Nephron progenitor cell (in vitro differentiated cells): ENCODE data around the gene UBTF.

Source experiments
- DNase-seq: peaks from one replicate; pipeline ENCODE4 v3.0.0; 2021
- H3K27ac Mint-ChIP-seq: 2 replicates; pipeline ENCODE4 v1.8.0; 2021; ENCODE audit warnings: mild to moderate bottlenecking, moderate library complexity, mixed read lengths
- H3K27me3 Mint-ChIP-seq: 2 replicates; pipeline ENCODE4 v1.8.0; 2021; ENCODE audit warnings: mild to moderate bottlenecking, low read depth, mixed read lengths; ENCODE audit not compliant: poor library complexity
- H3K36me3 Mint-ChIP-seq: 2 replicates; pipeline ENCODE4 v1.8.0; 2021; ENCODE audit warnings: low read depth, mixed read lengths
- H3K4me1 Mint-ChIP-seq: 2 replicates; pipeline ENCODE4 v1.8.0; 2021; ENCODE audit warnings: mixed read lengths
- H3K4me3 Mint-ChIP-seq: 2 replicates; pipeline ENCODE4 v1.8.0; 2021; ENCODE audit warnings: mild to moderate bottlenecking, moderate library complexity, mixed read lengths
- H3K9me3 Mint-ChIP-seq: 2 replicates; pipeline ENCODE4 v1.8.0; 2021; ENCODE audit warnings: mild to moderate bottlenecking, moderate library complexity, mixed read lengths
- CTCF ChIP-seq: fragments of 200-600 bp; sonication (generic); IDR thresholded peaks from 2 replicates; pipeline ENCODE4 v1.5.0; 2021; ENCODE audit warnings: antibody characterized with exemption

UBTF gene

GRCh38 chr17:44209786-44210341 is 9.6 kb downstream of the UBTF start:
- DNase-seq = no peak
- H3K27me3 Mint-ChIP-seq = peaks cover 3% of the 10 kb centered on the region
- H3K27ac Mint-ChIP-seq = no peak overlapping the region
- no peak overlapping the region for H3K4me3 Mint-ChIP-seq
- H3K36me3 Mint-ChIP-seq = peaks cover 35% of the 10 kb centered on the region
- no peaks in the 10 kb centered on the region for H3K9me3 Mint-ChIP-seq
- peaks cover 39% of the 10 kb centered on the region for H3K4me1 Mint-ChIP-seq
- no peak for TF ChIP-seq CTCF

DNA sequence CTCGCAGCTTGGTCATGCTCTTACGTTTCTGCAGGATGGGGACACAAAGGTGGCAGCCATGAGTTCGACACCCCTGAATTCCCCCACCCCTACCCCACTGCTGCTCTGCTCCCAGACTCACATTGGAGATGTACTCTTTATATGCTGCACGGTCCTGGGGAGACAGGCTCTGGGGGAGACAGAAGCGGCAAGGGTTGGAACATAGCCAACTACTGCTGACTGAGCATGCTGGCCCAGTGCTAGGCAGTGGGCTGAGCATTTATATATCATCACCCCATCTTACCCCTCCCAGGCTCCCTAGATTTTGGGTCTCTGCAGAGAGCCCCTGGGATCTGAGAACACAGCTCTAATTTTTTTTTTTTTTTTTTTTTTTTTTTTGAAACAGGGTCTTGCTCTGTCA is 11.7 kb downstream of the UBTF start:
- H3K4me1 Mint-ChIP-seq = peaks cover 31% of the 10 kb centered on the region
- no peak for DNase-seq
- no peak overlapping the region for H3K27ac Mint-ChIP-seq
- no peak for TF ChIP-seq CTCF
- no peaks in the 10 kb centered on the region for H3K9me3 Mint-ChIP-seq
- H3K4me3 Mint-ChIP-seq = no peak overlapping the region
- H3K27me3 Mint-ChIP-seq = peaks cover 3% of the 10 kb centered on the region
- peaks cover 25% of the 10 kb centered on the region for H3K36me3 Mint-ChIP-seq

- peak overlapping the region; percentile 57 for H3K27ac Mint-ChIP-seq
- DNase-seq = no peak
- no peaks in the 10 kb centered on the region for H3K9me3 Mint-ChIP-seq
- TF ChIP-seq CTCF = no peak
- H3K36me3 Mint-ChIP-seq = peaks cover 25% of the 10 kb centered on the region
- H3K4me1 Mint-ChIP-seq = peaks cover 32% of the 10 kb centered on the region
- no peak overlapping the region for H3K4me3 Mint-ChIP-seq
- peaks cover 3% of the 10 kb centered on the region for H3K27me3 Mint-ChIP-seq
Measured at GRCh38 chr17:44207319-44207718, 12.2 kb downstream of the UBTF start.

DNA sequence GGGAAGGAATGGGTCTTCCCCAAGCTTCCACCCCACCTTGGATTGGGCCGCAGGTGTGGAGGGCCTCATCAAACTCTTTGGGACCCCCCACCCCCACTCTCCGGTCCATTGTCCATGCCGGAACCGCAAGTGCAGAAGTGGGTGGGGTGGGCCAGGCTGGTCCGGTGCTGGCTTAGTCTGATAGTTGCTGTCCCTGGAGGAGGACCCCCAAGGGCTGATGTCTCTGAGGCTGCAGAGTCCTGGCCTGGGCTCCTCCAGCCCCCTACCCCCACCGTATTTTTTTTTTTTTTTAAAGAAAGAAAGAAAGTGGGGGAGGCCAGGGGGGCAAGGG is 12.7 kb downstream of the UBTF start:
- Mint-ChIP-seq H3K4me1 (peaks cover 27% of the 10 kb centered on the region), H3K27me3 (peaks cover 3% of the 10 kb centered on the region), H3K9me3 (no peaks in the 10 kb centered on the region), H3K27ac (no peak overlapping the region), H3K36me3 (peaks cover 25% of the 10 kb centered on the region), H3K4me3 (no peak overlapping the region)
- no peak for DNase-seq
- TF ChIP-seq CTCF = no peak

- no peak for DNase-seq
- H3K4me1 Mint-ChIP-seq = peaks cover 25% of the 10 kb centered on the region
- H3K4me3 Mint-ChIP-seq = no peak overlapping the region
- peaks cover 25% of the 10 kb centered on the region for H3K36me3 Mint-ChIP-seq
- no peaks in the 10 kb centered on the region for H3K9me3 Mint-ChIP-seq
- H3K27me3 Mint-ChIP-seq = peaks cover 3% of the 10 kb centered on the region
- TF ChIP-seq CTCF = no peak
- H3K27ac Mint-ChIP-seq = peak overlapping the region; percentile 93
Measured at GRCh38 chr17:44205962-44206824, 13.3 kb downstream of the UBTF start.

DNA sequence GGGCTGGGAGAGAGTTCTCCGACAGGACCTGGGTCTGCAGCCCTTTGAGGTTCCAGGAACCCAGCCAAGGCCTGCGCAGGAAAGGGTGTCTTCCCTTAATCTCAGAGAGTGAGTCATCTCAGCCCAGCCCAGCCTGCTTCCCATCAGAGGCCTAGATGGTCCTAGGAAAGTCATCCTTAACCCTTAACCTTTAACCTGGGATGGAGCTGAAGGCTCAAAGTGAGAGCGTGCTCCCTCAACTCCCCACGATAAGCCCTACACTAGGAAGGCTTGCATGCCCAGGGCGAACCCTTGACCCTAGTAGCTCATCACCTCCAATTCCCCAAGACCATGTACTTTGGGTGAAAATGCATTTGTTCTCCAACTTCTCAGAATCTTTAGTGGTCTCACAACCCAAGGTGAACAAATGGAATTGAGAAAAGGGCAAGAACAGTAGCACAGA is 15.0 kb downstream of the UBTF start:
- no peak for TF ChIP-seq CTCF
- Mint-ChIP-seq H3K4me1 (peaks cover 24% of the 10 kb centered on the region), H3K27me3 (no peaks in the 10 kb centered on the region), H3K36me3 (peaks cover 16% of the 10 kb centered on the region), H3K9me3 (no peaks in the 10 kb centered on the region), H3K27ac (no peak overlapping the region), H3K4me3 (no peak overlapping the region)
- no peak for DNase-seq
